Gastrocnemius medialis (tissue), 4 donors: ENCODE data around the gene ZNF362.

Source experiments
- POLR2A ChIP-seq, 2 donors: fragments of 450-650 bp; IDR thresholded peaks; one replicate each; pipeline ENCODE4 v1.6.1; 2017; ENCODE audit warnings: antibody characterized with exemption in 2 of 2, mild to moderate bottlenecking in 2 of 2, moderate library complexity in 2 of 2
- TF ChIP-seq, protein P1 (sequence below), 5 experiments: fragments of 450-650 bp in 3 of 5; fragments of 200-600 bp in 2 of 5; sonication (generic) in 2 of 5; IDR thresholded peaks in 4 of 5; conservative IDR thresholded peaks in 1 of 5; 1 replicate in 4 of 5; 2 replicates in 1 of 5; pipeline ENCODE4 v1.5.1; 2016 to 2019; ENCODE audit warnings: antibody characterized with exemption in 5 of 5, mild to moderate bottlenecking in 3 of 5, moderate library complexity in 3 of 5

DNA sequence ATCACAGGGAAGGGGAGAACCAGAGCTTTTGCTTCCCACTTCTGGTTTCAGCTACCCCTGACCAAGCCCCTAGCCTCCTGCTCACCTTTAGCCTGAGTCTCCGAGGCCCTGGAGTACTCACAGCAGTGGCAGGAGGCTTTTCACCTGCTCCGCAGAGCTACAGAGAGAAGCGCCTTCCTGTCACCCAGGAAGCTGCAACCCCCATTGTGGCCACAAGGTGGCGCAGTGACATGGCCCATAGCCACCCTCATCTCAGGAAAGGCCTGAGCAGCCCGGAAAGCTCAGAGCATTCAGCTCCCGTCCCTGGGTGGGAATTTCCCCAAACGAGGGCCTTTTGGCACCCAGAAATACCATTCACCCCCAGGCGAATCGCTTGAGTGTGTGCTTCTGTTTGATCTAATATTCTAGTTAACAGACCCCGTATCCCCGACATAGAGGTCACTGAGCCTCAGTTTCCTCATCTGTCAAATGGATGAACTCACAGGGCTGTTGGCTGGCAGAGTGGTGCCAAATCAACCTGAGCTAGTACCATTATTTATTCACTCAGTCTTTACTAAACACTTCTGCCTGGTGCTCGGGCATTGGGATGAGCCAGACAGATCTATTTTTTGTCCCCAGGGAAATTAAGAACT, 39.3 kb downstream of the ZNF362 start:
- TF ChIP-seq, protein P1, sequence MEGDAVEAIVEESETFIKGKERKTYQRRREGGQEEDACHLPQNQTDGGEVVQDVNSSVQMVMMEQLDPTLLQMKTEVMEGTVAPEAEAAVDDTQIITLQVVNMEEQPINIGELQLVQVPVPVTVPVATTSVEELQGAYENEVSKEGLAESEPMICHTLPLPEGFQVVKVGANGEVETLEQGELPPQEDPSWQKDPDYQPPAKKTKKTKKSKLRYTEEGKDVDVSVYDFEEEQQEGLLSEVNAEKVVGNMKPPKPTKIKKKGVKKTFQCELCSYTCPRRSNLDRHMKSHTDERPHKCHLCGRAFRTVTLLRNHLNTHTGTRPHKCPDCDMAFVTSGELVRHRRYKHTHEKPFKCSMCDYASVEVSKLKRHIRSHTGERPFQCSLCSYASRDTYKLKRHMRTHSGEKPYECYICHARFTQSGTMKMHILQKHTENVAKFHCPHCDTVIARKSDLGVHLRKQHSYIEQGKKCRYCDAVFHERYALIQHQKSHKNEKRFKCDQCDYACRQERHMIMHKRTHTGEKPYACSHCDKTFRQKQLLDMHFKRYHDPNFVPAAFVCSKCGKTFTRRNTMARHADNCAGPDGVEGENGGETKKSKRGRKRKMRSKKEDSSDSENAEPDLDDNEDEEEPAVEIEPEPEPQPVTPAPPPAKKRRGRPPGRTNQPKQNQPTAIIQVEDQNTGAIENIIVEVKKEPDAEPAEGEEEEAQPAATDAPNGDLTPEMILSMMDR (IDR thresholded peaks at IDR 0.05 in 4 of 5, conservative IDR thresholded peaks at IDR 0.05 in 1 of 5), result peak; percentile 94 to 99 (median 98)
- TF ChIP-seq POLR2A (IDR thresholded peaks at IDR 0.05), result no peak
